COLO668 (cell line): ENCODE data around the gene FOXO3.
"Not testable (repeated sequence)": the region's sequence is repeated elsewhere in the genome, so short reads cannot be mapped to it uniquely, and the experiment has no call there.

Experiments
- DNase-seq: peaks from one replicate; lab custom pipeline; 2025; ENCODE audit not compliant: unreplicated experiment; lab: John Stamatoyannopoulos, UW

Gene FOXO3

DNA sequence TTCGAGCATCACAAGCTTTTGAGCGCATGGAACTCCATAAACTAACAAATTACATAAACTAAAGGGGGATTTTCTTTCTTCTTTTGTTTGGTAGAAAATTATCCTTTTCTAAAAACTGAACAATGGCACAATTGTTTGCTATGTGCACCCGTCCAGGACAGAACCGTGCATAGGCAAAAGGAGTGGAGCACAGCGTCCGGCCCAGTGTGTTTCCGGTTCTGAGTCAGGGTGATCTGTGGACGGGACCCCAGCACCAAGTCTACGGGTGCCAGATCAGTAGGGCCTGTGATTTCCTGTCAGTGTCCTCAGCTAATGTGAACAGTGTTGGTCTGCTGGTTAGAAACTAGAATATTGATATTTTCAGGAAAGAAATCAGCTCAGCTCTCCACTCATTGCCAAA is 119.6 kb downstream of the FOXO3 start:
- not testable (repeated sequence) for DNase-seq

DNA sequence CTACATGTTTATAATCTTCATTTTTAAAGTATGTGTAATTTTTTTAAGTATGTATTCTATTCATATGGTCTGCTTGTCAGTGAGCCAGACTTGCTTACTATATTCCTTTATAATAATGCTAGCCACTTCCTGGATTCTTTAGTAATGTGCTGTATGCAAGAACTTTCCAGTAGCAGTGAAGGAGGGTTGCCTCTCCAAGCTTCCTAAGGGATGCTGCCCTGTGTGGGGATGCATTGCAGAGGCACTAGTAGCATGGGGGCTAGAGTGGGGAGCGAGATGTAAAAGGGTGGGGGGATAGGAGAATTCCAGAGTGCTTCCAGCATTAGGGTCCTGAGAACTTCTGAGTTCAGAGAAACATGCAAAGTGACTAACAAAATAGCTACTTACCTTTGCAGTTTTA is 121.0 kb downstream of the FOXO3 start:
- not testable (repeated sequence) for DNase-seq

DNA sequence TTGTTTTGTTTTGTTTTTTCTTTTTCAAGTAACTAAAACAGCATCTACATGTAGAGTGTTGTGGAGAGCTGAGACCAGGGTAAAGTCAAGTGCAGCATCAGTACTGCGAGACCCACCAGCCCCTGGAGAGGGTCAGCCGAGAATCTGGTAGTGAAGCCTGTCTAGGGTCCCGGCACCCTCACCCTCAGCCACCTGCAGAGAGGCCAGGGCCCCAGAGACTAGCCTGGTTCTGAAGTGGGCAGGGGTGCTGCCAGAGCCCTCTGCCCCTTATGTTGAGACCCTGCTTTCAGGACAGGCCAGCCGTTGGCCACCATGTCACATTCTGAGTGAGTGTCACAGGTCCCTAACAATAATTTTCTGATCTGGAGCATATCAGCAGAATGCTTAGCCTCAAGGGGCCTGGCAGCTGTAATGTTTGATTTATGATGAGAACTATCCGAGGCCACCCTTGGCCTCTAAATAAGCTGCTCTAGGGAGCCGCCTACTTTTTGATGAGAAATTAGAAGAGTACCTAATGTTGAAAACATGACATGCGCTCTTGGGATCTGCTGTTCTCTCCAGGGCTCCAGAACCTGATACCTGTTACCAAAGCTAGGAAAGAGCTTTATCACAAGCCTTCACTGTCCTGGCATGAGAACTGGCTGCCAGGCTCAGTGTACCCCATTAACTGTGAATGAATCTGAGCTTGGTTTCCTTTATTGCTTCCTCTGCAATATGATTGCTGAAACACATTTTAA is 121.8 kb downstream of the FOXO3 start:
- DNase-seq = not testable (repeated sequence)

DNA sequence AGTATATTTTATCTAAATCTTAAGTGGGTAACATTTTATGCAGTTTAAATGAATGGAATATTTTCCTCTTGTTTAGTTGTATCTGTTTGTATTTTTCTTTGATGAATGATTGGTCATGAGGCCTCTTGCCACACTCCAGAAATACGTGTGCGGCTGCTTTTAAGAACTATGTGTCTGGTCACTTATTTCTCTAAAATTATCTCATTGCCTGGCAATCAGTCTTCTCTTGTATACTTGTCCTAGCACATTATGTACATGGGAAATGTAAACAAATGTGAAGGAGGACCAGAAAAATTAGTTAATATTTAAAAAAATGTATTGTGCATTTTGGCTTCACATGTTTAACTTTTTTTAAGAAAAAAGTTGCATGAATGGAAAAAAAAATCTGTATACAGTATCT is 123.3 kb downstream of the FOXO3 start:
- DNase-seq = not testable (repeated sequence)

DNA sequence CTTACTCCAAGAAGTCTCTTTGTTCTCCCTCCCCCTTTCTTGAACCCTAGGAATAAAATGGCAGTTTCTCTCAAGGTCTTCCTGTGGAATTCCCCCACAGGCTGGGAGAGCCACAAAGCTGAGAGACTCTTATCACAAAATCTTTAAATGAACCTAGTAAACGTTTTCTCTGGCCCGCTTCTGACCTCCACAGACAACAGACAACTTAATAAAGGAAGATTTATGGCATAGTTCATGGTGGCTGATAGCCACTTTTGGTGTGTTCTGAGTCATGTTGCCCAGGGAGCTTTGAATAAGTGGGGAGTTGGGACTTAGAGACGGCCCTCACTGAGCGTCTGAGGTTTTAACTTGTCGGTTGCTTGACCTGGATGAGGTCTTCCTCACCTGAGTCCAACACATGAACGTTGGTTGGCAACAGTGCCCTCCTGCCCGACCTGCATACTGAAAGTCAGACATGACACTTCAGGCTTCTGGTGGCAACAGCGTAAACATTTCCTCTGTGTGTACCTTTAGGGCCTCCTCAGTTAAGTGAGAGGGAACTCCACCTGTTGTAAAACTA is 124.1 kb downstream of the FOXO3 start:
- peak; percentile 6 for DNase-seq

DNA sequence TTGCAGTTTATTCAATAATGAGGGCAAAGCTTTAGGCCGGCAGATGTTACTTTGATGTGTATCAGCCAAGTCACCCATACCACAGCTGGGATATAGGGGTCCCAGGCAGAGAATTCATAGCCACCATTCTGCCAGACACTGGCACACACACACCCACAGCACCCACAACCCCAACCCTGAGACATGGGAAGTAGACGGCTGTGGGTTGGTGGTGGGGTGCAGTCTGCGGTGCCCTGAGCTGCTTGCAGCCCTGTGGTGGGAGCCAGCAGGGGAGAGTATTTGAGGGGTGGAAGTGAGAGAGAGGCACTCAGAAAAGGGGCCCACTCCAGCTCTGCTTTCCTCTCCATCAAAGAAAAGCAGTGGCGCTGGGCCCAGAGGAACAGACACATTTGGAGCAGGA is 125.3 kb downstream of the FOXO3 start:
- no peak for DNase-seq

DNA sequence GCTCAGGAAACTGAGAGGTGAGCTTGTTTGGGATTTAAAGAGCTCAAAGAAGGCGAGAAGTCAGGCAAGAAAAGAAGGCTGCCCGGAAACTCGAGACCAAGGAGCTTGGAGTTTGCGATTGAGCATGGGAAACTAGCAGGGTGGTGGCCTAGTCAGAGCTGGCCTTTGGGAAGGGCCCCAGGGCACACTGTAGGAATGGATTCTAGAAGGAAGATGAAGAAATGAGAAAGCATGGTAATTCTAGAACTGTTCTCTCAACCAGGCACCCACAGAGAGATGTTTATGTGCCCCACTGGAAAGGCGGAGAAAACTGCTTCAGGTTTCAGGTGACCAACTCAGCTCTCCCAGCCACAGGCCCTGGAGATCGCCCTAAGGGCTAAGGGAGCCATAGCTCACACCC is 126.2 kb downstream of the FOXO3 start:
- no peak for DNase-seq

DNA sequence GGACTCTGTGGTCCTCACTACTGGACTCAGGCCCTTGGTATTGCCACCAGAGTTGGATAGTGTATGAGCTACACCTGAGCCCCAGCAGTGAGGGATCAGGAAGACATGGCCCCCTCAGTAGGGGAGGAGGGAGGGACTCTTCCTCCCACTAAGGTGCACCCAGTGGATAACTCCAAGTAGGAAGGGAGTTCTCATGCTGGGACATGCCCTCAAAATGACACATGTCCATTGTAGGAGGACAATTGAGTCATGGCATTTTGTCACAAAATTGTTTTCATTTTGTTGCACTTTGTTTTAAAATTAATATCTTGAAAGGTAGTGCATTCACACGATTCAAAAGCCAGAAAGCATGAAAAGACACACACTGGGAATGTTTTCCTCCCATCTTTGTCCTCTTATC is 127.2 kb downstream of the FOXO3 start:
- DNase-seq = no peak

DNA sequence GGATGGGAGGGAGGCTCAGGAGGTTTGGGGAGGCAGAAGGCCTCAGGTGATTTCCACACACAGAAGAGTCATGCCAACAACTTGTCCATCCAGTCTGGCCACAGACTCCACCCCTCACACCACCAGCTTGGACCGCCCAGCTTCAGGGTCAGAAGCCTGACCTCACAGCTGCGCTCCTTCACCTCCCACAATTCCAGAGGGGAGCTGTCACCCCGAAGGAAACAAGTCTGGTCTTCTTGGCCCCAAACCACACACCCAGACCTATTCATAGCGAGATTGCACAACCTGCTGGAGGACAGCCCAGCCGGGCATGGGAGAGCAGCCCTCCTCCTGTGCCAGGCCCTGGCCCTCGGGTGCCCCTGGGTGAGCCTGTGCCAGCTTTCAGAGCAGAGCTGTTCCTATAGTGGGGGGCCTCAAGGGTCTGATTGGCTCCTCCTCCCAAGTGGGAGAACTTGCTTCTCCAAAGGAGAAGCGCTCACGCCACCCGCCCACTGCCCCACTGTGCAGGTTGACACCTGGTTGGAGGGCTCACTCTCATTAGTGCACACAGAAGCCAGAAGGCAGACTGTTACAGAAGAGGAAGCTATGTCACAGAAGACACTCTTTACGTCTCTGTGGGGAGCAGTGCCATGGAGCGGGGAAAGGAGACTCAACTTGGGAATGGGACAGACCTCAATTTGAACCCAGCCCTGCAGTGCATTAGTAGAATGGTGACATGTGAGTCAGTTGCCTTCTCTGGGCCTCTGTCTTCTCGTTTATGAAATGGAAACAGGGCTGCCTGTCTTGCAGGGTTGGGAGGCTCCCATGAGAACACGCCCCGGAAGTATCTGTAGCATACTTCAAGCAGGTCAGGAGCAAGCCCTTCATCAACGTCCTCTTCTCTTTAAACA is 128.8 kb downstream of the FOXO3 start:
- no peak for DNase-seq

DNA sequence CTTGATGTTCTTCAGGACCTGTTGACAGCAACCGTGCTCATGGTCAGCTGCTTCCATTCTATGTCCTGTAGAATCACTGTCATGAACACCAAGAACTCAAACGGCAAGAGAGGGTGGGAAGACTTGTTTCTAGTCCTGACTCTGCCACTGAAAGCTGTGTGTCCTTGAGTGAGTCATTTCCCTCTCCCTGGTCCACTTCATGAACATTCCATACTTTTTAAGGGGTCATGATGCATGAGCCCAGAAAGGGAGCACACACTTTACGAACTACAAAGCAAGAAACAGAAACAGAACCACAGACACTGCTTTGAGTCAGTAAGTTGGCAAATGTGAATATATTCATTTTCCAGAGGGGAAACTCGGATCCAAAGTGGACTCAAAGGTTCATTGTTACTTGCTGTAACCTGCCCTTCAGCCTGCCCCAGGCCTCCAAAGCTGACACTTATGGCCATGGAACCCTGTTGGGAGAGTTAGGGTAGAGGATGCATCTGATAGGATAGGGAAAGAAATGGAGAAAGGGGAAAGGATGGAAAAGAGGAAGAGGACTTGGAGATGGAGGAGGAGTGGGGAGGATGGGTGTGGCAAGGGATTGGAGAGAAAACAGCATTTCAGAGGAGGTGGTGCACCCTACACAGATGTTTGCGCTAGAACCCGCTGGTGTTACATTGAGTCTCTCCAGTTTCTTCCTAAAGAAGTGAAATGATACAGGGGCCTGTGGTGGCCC is 129.8 kb downstream of the FOXO3 start:
- DNase-seq = no peak

DNA sequence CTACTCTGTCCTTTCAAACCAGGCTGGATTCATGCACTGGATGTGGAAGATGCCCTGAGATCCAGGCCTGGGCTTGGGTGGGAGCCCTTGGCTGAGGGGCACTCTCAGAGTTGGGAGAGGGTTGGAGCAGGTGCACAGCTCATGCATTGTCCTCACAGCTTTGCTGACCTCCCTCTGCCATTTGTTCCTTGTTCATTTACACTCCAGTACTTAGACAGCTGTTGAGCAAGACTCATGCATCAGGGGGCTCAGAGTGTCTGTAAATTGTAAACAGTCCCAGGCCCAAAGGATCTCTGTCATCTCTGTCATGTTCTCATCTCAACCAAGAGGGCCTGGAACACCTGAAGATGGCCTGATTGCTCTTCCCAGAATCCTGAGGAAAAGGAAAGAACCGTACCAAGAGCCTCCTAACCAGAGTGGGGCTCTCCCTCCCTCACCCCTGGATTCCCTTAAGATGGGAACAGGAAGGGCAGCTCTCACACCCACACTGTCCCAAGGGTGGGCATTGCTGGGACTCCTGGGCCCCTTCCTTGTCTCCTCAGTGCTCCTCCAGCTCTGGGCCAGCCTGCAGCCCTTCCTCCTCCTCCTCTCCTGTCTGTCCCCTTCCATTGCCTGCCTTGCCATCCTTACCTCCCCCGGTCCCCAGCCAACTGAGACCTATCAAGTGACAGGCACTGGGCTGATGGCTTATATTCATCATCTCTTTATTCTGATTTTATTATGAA is 132.9 kb downstream of the FOXO3 start:
- no peak for DNase-seq

DNA sequence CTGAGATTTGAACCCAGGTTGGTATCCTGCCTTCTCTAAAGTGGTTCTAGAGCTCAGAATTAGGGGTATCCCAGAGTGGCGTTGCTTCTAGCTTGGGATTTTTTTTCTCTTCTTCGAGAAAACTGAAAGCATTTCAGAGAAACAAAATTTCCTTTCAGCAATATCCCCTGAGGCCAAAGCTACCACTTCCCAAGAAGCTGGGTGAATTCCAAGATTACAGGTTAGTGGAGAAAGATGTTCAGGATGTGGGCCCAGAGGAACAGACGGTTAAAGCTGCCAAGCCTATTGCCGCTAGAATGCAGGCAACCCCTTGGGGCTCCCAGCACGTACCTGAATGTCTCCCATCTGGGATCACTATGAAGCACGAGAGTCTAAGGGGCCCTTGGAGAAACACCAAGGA is 134.1 kb downstream of the FOXO3 start:
- no peak for DNase-seq

DNA sequence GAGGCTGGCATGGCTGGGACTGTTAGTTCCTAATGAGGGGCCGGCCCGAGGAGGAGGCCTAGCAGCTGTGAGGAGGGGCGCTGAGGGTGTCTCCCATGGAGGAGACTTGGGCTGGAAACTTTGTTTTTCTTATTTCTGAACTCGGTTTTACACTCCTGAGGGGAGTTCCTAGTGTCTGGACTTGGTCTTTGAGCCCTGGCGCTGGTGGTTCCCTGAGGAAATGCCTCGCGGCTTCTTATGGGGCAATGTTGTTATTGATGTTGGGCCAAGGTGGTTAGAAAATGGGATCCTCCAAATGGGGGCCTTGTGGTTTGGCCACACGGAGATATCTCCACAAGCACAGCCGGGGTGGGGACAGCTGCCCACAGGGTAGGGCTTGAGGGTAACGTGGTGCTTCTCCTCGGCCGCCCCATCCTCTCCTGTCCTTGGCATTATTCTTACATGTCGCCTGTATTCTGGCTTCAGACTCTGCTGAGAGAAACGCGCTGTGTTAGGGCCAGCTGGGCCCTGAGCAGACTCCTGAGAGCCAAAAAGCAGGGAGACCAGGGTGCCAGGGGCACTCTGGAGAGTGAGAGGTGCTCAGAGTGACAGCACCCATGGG is 136.9 kb downstream of the FOXO3 start:
- no peak for DNase-seq

DNA sequence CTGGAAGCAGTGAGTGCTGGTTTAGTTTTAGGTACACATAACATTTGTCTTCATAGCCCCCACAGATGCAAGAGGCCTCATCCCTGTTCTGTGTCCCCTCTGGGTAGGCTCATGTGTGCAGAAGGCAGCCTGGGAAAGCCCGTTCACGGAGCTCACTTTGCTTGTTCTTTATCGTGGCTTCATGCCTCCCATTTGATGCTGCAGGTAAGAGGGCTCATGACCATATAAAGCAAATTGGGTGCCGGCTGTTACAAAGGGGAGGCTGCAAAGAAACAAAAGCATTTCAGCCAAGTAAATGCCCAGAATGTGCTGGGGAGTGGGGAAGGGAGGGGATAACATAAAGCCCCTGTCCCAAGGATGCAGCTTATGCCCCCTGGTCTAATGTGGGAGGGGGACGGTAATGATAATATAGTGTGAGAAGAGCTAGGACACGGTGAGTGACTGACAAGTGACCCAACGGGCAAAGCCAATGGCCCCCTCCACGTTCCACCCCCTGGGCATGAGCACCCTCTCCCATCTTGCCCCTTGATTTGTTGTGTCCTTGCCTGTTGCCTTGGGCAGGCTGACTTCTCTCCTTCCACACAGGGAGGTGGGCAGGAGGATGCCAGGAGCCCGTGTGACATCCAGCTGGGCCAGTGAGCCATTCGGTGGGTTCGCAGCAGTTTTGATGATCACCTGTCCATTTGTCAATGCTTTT is 138.0 kb downstream of the FOXO3 start:
- DNase-seq = no peak

DNA sequence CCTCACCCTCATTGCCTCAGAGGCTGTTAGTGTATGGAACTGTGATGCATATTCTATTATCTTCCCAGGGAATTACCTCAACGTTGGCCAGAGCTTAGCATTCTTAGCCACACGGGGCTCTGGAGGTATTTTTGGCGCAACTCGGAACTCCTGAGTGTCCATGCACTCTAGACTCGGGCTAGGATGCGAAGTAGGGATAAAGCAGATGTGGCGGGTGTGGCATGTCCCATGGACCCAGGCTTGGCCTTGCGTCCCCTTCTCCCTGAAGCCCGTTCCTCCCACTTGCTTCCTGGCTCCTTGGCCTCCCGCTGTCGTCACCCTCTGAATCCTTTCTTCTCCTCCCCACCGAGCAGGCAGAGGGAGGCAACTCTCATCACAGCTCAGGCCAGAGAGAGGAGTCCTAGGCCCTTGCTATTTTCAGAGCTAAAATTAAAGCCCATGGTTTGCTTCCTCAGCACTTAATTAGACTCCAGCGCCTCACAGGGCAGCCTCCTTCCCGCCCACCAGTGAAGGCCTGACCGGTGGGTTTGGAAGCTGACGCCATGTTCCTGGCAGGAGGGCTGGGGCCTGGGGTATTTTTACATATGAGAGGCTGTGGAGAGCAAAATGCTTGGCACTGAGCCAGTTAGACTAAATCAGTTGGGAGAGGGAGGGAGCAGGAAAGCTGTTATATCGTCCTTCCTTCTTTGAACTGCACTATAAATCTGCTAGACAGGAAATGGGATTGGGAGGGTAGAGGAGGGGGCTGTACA is 138.7 kb downstream of the FOXO3 start:
- DNase-seq = peak; percentile 8

DNA sequence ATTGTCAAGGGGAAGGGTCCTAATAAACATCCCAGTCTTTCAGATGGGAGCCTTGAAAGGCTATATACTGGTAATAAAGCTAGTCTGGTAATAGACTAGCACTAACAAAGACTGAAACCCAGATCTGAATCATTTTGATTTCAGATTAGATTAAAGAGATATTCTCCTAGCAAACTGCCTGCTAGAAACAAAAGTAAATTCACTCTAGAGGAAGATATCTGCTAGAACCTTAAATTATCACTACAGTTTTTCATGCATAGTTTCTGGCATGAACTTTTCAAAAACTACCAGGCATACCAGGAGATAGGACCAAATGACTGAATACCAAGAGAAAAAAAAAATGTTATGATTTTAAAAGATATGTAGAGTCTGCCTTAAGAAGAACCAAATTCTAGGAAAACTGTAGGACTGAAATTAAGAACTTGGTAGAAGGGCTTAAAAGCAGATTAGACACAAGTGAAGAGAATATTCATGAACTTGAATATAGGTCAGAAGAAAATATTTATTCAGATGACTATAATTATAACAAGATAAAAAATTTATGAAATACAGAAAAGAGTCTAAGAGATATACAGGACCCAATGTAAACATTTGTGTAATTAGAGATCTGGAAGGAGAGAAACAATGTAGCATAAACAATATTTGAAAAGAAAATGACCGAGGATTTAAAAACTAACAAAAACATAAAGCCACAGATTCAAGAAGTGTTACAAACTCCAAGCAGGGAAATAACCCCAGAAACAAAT is 141.6 kb downstream of the FOXO3 start:
- DNase-seq = no peak

DNA sequence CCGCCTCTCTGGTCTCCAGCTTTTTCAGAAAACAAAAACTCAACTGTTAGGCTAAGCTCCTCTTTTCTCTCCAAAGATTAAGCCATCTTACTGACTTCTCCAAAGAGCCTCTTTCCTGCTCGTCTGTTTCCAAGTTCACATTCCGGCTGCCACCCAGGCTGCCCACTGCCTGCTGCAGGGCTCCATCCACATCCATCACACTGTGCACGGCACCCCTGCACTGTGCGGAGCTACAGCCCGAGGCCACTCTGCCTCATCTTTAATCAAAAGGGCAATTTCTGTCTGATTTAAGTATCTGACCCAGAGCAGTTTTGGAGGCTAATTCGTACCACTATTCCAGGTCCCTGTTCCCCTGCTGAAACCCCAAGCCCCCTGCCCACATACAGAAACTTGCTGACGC is 145.9 kb downstream of the FOXO3 start:
- DNase-seq = no peak

DNA sequence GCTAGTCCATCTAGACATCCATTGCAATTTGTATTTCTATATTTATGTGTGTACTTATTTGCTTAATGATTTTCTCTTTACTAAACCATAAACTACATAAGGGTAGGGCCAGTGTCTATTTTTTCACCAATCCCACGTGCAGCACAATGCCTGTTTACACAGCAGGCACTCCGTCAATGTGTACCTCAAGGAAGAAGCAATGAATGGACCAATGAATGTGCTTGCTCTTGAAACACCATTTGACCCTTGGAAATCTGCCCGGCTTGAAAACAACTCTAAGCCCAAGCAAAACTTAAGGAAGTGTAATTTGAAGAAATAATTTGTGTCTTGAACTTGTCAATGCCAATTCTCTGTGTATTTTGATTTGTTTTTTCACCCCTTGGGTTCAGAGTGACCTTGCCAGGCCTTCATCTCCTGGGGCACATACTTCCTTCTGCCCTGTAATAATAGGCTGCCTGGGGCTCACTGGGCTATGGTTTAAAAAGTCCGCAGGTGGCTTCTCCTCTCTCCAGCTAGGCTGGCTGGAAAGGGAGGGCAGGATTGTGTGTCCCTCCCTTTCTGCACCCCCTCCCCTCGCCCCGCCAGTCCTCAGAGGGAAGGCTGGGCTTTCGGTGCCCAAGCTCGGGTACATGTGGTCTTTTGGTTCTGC is 146.7 kb downstream of the FOXO3 start:
- peak; percentile 6 for DNase-seq
